GM19099 (cell line): ENCODE results near the gene SCN4A.

Experiments
- POLR2A ChIP-seq: IDR thresholded peaks from 3 replicates; pipeline ENCODE4 v1.6.1; 2011; ENCODE audit warnings: low read depth; ENCODE audit not compliant: insufficient read length; ENCODE audit errors: extremely low read depth

The SCN4A gene

GRCh38 chr17:64004218-64004770 lies 31.6 kb upstream of the SCN4A start:
- TF ChIP-seq POLR2A, result no peak

GRCh38 chr17:64003526-64004121 lies 30.9 kb upstream of the SCN4A start:
- TF ChIP-seq POLR2A, result no peak

GRCh38 chr17:64002658-64003525 lies 30.2 kb upstream of the SCN4A start:
- no peak for TF ChIP-seq POLR2A

- TF ChIP-seq POLR2A, result no peak
These were observed 29.2 kb upstream of the SCN4A start for GRCh38 chr17:64001763-64002529.

GRCh38 chr17:64001091-64001579 lies 28.4 kb upstream of the SCN4A start:
- TF ChIP-seq POLR2A, result no peak

GRCh38 chr17:63999680-64000531 lies 27.2 kb upstream of the SCN4A start:
- no peak for TF ChIP-seq POLR2A

GRCh38 chr17:63998721-63999679 lies 26.3 kb upstream of the SCN4A start:
- no peak for TF ChIP-seq POLR2A

- TF ChIP-seq POLR2A, result no peak
These were observed 25.5 kb upstream of the SCN4A start, which contains the start of gene PRR29 for GRCh38 chr17:63998050-63998720. PRR29 (plus strand) TSS chr17:63998351; CDS start chr17:63998365, 14 bp downstream.

GRCh38 chr17:63997341-63998048 lies 24.8 kb upstream of the SCN4A start:
- no peak for TF ChIP-seq POLR2A

GRCh38 chr17:63996430-63997182 lies 23.9 kb upstream of the SCN4A start:
- no peak for TF ChIP-seq POLR2A

GRCh38 chr17:63995626-63996025 lies 22.9 kb upstream of the SCN4A start:
- no peak for TF ChIP-seq POLR2A

- no peak for TF ChIP-seq POLR2A
These were observed 20.8 kb upstream of the SCN4A start for GRCh38 chr17:63993368-63993985.
